Activated naive CD4-positive, alpha-beta T cell treated with anti-CD3 and anti-CD28 coated beads, Interleukin-2, amount 50 U/mL, for 16 hours (primary cell): ENCODE results near the gene STUB1.

Experiments
- DNase-seq: peaks from one replicate; pipeline ENCODE4 v3.0.0-alpha.2; 2020

STUB1 gene

DNA sequence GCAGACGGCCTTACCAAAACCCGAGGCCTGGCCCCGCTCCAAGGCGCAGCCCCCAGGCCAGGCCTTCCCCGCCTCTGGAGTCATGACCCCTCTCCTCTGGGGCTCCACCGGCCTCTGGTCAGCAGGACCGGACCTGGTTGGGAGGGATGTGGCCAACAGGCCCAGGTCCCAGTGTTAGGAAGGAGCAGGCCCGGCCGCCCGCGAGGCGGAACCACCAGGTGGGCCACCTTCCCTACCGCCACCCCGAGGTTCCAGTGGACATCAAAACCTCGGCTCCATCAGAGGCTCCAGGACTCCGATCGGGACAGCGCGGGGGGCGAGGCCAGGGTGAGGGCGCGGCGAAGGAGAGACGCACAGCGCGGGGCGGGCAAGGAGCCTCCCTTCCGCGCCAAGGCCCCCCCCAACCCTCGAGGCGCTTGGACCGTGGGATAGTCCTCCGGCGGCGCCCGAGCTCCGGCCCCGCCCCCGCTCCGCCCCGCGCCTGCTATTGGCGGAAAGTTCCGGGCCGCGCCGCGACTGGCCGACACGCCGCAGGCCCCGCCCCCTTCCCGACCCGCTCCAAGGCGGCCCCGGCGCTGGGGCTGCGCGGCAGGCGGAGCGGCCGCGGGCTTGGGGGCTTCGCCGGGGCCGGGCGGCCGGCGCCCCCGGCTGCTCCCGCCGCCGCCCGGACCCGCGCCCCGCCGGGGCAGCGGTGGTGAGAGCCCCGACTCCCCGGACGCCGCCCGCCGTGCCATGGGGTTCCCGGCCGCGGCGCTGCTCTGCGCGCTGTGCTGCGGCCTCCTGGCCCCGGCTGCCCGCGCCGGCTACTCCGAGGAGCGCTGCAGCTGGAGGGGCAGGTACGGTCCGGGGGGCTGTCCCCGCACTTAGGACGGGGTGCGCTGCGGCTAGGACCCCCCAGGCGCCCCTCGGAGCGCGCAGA lies 34.6 kb downstream of the STUB1 start, which contains the start of gene METRN:
TSS of gene METRN (plus strand) at position 561 of the 919 bp plus-strand sequence. CDS start at position 733, 172 bp downstream.
- peak; percentile 92 for DNase-seq

- DNase-seq, result no peak
Measured at GRCh38 chr16:715477-716199, 35.4 kb downstream of the STUB1 start.

DNA sequence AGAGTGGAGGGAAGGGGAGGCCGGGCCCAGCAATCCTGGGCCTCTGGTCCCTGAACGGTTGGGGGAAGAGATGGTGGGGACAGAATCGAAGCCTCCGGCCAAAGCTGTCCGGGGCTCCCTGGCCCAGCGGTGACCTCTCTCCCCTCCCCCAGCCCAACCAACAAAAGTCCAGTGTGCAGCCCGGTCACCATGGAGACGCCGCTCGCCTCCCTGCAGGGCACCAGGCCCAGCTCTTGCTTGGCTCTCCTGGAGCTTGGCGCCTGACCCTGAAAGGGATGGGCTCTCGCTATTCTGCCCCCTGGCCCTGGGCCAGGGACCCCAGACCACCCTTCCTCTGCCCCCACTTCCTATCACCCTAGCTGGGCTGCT lies 36.0 kb downstream of the STUB1 start:
- no peak for DNase-seq

DNA sequence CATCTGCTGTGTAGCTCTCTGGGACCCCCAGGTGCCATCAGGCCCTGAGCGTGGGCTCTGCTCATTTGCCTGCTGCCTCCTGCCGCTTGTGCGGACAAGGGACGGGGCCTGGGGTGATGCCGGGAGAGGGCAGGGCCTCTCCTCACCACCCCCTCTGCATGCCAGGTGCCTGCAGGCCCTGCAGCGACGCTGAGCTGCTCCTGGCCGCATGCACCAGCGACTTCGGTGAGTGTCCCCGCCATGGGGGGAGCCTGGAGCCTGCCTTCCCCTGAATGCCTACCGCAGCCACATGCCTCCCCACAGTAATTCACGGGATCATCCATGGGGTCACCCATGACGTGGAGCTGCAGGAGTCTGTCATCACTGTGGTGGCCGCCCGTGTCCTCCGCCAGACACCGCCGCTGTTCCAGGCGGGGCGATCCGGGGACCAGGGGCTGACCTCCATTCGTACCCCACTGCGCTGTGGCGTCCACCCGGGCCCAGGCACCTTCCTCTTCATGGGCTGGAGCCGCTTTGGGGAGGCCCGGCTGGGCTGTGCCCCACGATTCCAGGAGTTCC lies 36.6 kb downstream of the STUB1 start:
- DNase-seq, result no peak

GRCh38 chr16:717450-718245 lies 37.4 kb downstream of the STUB1 start:
- no peak for DNase-seq

GRCh38 chr16:718389-718788 lies 38.2 kb downstream of the STUB1 start:
- no peak for DNase-seq

GRCh38 chr16:718922-719321 lies 38.7 kb downstream of the STUB1 start:
- no peak for DNase-seq

DNA sequence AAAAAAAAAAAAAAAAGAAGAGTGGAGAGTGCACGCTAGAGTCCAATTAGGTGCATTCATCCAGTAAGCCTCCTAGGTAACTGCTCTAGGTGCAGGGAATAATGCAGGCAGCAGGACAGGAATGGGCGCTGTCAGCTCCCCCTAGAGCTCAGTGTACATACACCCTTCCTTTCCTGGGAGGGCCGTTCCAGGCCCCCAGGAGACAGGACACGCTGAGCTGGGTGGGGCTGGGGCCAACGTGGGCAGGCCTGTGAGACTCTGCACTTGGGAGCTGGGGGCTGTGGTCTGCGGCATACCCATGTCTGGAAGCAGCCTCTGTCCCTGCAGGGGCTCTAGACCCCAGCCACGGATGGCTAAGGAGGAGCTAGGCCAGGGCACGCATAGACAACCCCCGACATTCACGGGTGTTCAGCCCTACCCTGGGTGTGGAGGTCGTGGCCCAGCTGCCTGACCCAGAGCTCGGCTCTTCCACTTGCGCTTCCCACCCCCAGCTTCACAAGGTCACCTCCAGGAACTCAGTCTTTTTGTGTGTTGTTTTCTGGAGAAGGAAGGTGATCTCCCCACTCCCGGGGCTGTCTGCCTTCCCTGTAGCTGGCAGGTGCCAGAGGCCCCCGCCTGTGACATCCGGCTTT lies 39.7 kb downstream of the STUB1 start:
- no peak for DNase-seq

GRCh38 chr16:720447-720989 lies 40.3 kb downstream of the STUB1 start:
- peak; percentile 42 for DNase-seq

GRCh38 chr16:720990-721764 lies 41.0 kb downstream of the STUB1 start, which contains the start of gene ANTKMT:
TSS of gene ANTKMT (plus strand) at chr16:721146. CDS start at chr16:721275, 129 bp downstream.
- DNase-seq, result peak; percentile 74

DNA sequence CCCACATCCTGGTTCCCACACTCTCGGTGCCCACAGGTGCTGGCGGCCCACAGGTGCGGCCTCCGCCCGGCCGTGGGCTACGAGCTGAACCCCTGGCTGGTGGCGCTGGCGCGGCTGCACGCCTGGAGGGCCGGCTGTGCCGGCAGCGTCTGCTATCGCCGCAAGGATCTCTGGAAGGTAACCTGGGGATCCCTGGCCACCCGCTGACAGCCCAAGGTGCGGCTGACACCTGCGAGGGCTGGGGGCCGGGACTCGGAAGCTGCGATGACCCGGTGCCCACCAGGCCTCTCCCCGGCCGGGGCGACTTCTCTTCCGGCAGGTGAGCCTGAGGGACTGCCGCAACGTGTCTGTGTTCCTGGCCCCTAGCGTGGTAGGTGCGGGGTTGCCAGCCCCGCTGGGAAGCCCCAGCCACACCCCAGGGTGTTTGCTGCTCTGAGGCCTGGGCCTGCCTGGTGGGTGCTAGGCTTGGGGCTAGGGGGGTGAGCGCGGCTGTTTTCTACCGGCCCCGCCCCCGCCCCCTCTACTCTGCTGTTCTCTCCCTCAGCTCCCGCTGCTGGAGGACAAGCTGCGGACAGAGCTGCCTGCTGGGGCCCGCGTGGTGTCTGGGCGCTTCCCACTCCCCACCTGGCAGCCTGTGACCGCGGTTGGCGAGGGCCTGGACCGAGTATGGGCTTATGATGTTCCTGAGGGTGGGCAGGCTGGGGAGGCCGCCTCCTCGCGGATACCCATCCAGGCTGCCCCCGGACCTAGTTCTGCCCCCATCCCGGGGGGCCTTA lies 41.7 kb downstream of the STUB1 start:
- DNase-seq, result no peak

DNA sequence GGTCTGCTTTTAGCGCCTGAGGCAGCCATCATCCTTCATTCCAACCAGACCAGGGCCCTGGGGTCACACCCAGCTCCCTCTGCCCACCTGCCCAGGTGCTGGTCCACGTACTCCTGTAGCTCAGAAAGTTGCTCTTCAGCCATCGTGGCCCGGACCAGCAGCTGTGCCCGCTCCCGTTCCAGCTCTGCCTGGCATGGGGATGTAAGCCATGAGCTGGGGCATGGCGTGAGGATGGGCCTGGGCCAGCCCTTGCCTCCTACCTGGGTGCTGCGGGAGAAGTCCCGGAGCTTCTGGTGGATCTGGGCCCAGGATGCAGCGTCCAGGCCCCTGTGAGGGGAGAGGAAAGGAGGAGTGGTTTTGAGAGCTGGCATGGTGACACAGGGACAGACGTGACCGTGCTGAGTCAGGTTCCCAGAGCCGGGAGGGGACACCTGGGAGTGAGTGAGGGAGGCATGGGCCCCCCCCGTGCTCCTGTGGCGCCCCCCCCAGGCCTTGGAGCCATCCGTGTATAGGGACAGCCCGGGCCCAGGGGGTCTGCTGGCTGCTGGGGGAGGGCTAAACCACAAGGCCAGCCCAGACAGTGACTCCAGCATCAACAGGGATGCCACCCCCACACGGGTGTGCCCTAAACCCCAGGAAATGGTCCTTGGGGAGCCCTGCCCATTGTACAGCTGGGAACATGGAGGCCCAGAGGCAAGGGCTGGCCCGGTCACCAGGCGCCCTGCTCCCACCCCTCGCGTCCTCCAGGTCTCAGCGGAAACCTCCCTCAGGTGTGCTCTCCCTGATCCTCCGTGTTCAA lies 42.8 kb downstream of the STUB1 start:
- no peak for DNase-seq

DNA sequence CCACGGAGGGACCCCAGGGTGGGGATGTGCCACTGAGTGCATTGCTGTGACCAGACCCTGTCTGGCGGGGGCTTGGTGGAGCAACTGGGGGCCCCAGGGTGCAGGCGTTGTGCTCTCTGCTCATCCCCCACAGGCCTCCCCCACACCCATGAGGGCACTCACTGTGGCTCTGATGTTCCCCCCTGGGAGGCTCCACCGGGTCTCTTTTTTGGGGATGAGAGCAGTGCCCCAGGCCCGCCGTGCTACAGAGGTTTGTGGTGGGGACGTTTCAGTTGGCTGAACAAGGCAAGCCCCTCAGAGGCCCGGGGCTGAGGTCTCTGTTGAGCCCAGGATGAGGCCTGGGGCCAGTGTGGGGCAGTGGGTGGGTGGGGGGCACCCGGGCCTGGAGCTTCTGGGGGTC lies 43.5 kb downstream of the STUB1 start:
- DNase-seq, result no peak

DNA sequence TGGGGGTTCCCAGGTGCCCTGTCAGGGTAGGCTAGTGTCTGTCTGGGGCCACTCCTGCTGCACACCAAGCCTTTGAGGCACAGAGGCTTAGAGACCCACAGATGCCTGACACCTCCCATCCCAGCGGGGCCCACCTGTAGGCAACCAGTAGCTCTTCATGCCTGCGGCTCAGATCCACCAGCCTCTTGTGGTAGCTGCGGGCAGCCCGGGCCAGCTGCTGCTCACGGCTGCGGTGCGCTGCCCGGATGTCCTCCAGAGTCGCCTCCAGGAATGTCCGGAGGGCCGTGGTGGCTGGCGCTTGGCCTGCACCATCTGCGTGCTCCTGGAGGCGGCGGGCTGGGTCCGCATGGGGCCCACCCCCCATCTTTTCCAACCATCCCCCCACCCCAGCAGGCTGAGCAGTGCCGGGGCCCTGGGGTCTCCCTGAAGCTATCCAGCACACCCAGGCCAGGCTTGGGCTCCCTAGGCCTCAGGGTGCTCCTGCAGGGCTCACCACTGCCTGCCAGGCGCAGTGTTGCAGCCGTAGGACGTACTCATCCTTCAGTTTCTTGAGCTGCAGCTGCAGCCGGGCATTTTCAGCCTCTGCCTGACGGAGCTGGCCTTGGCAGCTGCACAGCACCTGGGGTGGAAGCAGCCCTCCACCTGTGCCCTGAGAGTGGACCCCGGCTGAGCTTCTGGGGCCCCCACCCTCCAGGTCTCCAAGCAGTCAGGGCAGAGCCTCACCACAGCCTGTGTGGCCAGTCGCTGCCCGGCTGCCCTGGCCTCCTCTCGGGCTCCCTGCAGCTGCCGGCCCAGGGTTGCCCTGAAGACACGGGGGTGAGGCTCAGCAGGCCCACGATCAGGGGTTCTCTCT lies 44.2 kb downstream of the STUB1 start:
- no peak for DNase-seq

DNA sequence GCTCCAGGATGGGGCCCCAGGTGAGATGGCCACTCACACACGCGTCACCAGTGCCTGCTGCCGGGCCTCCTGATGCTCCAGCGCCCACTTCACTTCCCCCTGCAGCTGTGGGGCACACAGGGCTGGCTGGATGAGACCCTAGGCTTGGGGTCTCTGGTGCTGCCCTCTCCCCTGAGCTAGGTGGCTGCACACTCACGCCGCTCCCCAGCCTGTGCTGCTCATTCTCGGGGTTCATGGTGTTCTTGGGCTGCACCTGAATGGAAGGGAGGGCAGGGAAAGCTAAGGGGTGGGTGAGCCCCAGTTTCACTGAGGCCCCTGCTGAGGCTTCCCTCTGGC lies 44.8 kb downstream of the STUB1 start:
- DNase-seq, result no peak

- no peak for DNase-seq
Measured at GRCh38 chr16:725463-726187, 45.4 kb downstream of the STUB1 start.

GRCh38 chr16:726188-726437 lies 45.9 kb downstream of the STUB1 start:
- no peak for DNase-seq
